Left renal pelvis (tissue), 4 donors: ENCODE data around the gene KIFC3. TPM values are rescaled to one million over a fixed set of nuclear protein-coding genes. Genes with fewer than 3 reads are reported as not detected.
"Not testable (repeated sequence)": the region's sequence is repeated elsewhere in the genome, so short reads cannot be mapped to it uniquely, and the experiment has no call there.

ENCODE experiments used
- DNase-seq, 4 donors: peaks; one replicate each; pipeline ENCODE4 v3.0.0-alpha.2; 2013; ENCODE audit warnings: low read depth in 4 of 4, low spot score in 3 of 4
- polyA plus RNA-seq, 4 donors: library from polyadenylated mRNA; unstranded; fragments of 120-200 nt; gene quantifications; one replicate each; pipeline ENCODE4 v1.2.1, GENCODE V29; 2013; ENCODE audit not compliant: insufficient read length in 4 of 4

Gene KIFC3
- polyA plus RNA-seq, 4 donors = 14.5 to 80.1 (median 43.7) TPM

GRCh38 chr16:57728336-57729181 lies 73.7 kb downstream of the KIFC3 start:
- no peak for DNase-seq

- no peak for DNase-seq
Observed at GRCh38 chr16:57727610-57728009, 74.7 kb downstream of the KIFC3 start.

- no peak for DNase-seq
Observed at GRCh38 chr16:57726433-57726947, 75.8 kb downstream of the KIFC3 start.

- DNase-seq = no peak
Observed at GRCh38 chr16:57725976-57726375, 76.3 kb downstream of the KIFC3 start.

- no peak for DNase-seq
Observed at GRCh38 chr16:57725554-57725953, 76.7 kb downstream of the KIFC3 start.

GRCh38 chr16:57725151-57725550 lies 77.1 kb downstream of the KIFC3 start:
- DNase-seq = no peak

- no peak for DNase-seq
Observed at GRCh38 chr16:57724531-57724930, 77.8 kb downstream of the KIFC3 start.

- DNase-seq = no peak
Observed at GRCh38 chr16:57723170-57723569, 79.1 kb downstream of the KIFC3 start.

GRCh38 chr16:57722651-57723050 lies 79.6 kb downstream of the KIFC3 start:
- no peak for DNase-seq

- no peak for DNase-seq
Observed at GRCh38 chr16:57722210-57722499, 80.1 kb downstream of the KIFC3 start.

- no peak for DNase-seq
Observed at GRCh38 chr16:57721356-57722209, 80.7 kb downstream of the KIFC3 start.

GRCh38 chr16:57720142-57720575 lies 82.1 kb downstream of the KIFC3 start:
- no peak for DNase-seq

- no peak for DNase-seq
Observed at GRCh38 chr16:57714047-57714446, 88.2 kb downstream of the KIFC3 start.

GRCh38 chr16:57713596-57713995 lies 88.7 kb downstream of the KIFC3 start:
- no peak for DNase-seq

- DNase-seq = not testable (repeated sequence)
Observed at GRCh38 chr16:57712569-57712968, 89.7 kb downstream of the KIFC3 start.

GRCh38 chr16:57711993-57712392 lies 90.3 kb downstream of the KIFC3 start:
- DNase-seq = no peak

- DNase-seq = no peak
Observed at GRCh38 chr16:57711346-57711745, 90.9 kb downstream of the KIFC3 start.

GRCh38 chr16:57709663-57710062 lies 92.6 kb downstream of the KIFC3 start:
- DNase-seq = no peak
